Natural killer cell (primary cell): ENCODE data around the gene WNK2. TPM values are rescaled to one million over a fixed set of nuclear protein-coding genes. Genes with fewer than 3 reads are reported as not detected.

ENCODE experiments used
- ATAC-seq, 3 donors: fragments of 150-1000 bp in 2 of 3; fragments of 200-7000 bp in 1 of 3; cut with Tn5 transposase; 1 replicate in 1 of 3; 2 replicates in 2 of 3; pipeline ENCODE4 v1.10.0; 2021; ENCODE audit warnings: mild to moderate bottlenecking in 2 of 3, moderate library complexity in 2 of 3
- DNase-seq, 2 donors: peaks; one replicate each; pipeline versions ENCODE4 v3.0.0 to v3.0.0-alpha.2; 2013 to 2021; ENCODE audit warnings: mixed read lengths in 1 of 2
- H3K27ac ChIP-seq: one replicate; pipeline ENCODE4 v1.5.1; 2013; ENCODE audit warnings: mild to moderate bottlenecking, low read length
- H3K27me3 ChIP-seq: one replicate; pipeline ENCODE4 v1.6.1; 2013; ENCODE audit warnings: low read length; ENCODE audit not compliant: control insufficient read depth, insufficient read depth
- H3K36me3 ChIP-seq: one replicate; pipeline ENCODE4 v1.6.1; 2013; ENCODE audit warnings: low read length; ENCODE audit not compliant: control insufficient read depth, insufficient read depth
- H3K4me1 ChIP-seq: one replicate; pipeline ENCODE4 v1.6.1; 2013; ENCODE audit warnings: low read length; ENCODE audit not compliant: control insufficient read depth, insufficient read depth
- H3K4me3 ChIP-seq: one replicate; pipeline ENCODE4 v1.5.1; 2013; ENCODE audit warnings: low read length
- H3K9me3 ChIP-seq: one replicate; pipeline ENCODE4 v1.6.1; 2013; ENCODE audit warnings: low read length; ENCODE audit not compliant: control insufficient read depth, insufficient read depth
- H3K27ac Mint-ChIP-seq, 2 donors: one replicate each; pipeline ENCODE4 v1.8.0; 2022; ENCODE audit warnings: mild to moderate bottlenecking in 2 of 2, mixed read lengths in 2 of 2, moderate library complexity in 1 of 2
- H3K27me3 Mint-ChIP-seq, 2 donors: one replicate each; pipeline ENCODE4 v1.8.0; 2022; ENCODE audit warnings: low read depth in 2 of 2, mixed read lengths in 2 of 2
- H3K36me3 Mint-ChIP-seq: one replicate; pipeline ENCODE4 v1.8.0; 2022; ENCODE audit warnings: mixed read lengths
- H3K4me1 Mint-ChIP-seq, 2 donors: one replicate each; pipeline ENCODE4 v1.8.0; 2022; ENCODE audit warnings: mixed read lengths in 2 of 2
- H3K4me3 Mint-ChIP-seq: one replicate; pipeline ENCODE4 v1.8.0; 2022; ENCODE audit warnings: mild to moderate bottlenecking, moderate library complexity, mixed read lengths
- H3K9me3 Mint-ChIP-seq, 2 donors: one replicate each; pipeline ENCODE4 v1.8.0; 2022; ENCODE audit warnings: mixed read lengths in 2 of 2
- WGBS: methylation state at CpG from one replicate; pipeline ENCODE4 v1.1.7; 2013; ENCODE audit warnings: missing lambda C conversion rate; ENCODE audit not compliant: insufficient coverage; 5-methylcytosine and 5-hydroxymethylcytosine counted together
- intact Hi-C: fragments of 100-400 bp; cut with micrococcal nuclease; formaldehyde crosslinking; loops from one replicate; pipeline ENCODE4 v1.14.2; 2022
- total RNA-seq, 4 donors: library from RNA; stranded (reverse); fragments of 120-200 nt in 1 of 4; gene quantifications; one replicate each; pipeline versions ENCODE4 v1.2.3 to v1.2.4, GENCODE V29; 2013 to 2022
- TF ChIP-seq, protein P1 (sequence below): fragments of 200-600 bp; IDR thresholded peaks from one replicate; pipeline ENCODE4 v1.8.0; 2022; ENCODE audit warnings: antibody characterized with exemption

Gene WNK2
- total RNA-seq, 3 donors from 2014 or later (not counting 1 experiment from before 2014, with no cell fraction given): 0.25 TPM; not detected in 2

DNA sequence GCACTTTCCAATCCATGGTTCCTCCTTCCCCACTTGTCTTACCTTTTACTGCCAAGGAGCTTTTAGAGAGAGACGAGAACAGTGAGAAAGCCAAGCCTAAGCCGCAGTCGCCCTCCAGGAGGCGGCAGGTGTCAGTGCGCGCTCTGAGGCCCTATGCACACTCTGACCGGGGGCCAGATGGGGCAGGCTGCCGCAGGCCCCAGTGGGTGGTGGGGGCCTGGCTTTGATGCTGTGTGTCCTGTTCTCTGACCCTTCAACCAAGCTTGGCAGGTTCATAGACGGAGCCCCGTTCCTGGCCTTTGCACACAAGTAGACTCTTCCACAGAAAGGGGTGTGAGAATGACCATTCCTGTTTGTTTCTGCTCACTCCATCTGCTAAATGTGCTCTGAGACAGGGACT is 77.3 kb downstream of the WNK2 start:
- TF ChIP-seq, protein P1, sequence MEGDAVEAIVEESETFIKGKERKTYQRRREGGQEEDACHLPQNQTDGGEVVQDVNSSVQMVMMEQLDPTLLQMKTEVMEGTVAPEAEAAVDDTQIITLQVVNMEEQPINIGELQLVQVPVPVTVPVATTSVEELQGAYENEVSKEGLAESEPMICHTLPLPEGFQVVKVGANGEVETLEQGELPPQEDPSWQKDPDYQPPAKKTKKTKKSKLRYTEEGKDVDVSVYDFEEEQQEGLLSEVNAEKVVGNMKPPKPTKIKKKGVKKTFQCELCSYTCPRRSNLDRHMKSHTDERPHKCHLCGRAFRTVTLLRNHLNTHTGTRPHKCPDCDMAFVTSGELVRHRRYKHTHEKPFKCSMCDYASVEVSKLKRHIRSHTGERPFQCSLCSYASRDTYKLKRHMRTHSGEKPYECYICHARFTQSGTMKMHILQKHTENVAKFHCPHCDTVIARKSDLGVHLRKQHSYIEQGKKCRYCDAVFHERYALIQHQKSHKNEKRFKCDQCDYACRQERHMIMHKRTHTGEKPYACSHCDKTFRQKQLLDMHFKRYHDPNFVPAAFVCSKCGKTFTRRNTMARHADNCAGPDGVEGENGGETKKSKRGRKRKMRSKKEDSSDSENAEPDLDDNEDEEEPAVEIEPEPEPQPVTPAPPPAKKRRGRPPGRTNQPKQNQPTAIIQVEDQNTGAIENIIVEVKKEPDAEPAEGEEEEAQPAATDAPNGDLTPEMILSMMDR: no peak
- Histone ChIP-seq H3K36me3 (no peaks in the 10 kb centered on the region), H3K27me3 (peaks cover 2% of the 10 kb centered on the region), H3K4me3 (no peak overlapping the region), H3K27ac (no peak overlapping the region), H3K4me1 (no peaks in the 10 kb centered on the region), H3K9me3 (no peaks in the 10 kb centered on the region)
- intact Hi-C loops: no loop called here
- Mint-ChIP-seq H3K36me3 (no peaks in the 10 kb centered on the region), H3K4me1 (no peaks in the 10 kb centered on the region), H3K27ac (no peak overlapping the region), H3K27me3 (no peaks in the 10 kb centered on the region), H3K9me3 (no peaks in the 10 kb centered on the region), H3K4me3 (no peak overlapping the region)
- 91% methylated on average over 10 of the region's 10 CpGs for WGBS
- ATAC-seq (no peak), DNase-seq (no peak)

DNA sequence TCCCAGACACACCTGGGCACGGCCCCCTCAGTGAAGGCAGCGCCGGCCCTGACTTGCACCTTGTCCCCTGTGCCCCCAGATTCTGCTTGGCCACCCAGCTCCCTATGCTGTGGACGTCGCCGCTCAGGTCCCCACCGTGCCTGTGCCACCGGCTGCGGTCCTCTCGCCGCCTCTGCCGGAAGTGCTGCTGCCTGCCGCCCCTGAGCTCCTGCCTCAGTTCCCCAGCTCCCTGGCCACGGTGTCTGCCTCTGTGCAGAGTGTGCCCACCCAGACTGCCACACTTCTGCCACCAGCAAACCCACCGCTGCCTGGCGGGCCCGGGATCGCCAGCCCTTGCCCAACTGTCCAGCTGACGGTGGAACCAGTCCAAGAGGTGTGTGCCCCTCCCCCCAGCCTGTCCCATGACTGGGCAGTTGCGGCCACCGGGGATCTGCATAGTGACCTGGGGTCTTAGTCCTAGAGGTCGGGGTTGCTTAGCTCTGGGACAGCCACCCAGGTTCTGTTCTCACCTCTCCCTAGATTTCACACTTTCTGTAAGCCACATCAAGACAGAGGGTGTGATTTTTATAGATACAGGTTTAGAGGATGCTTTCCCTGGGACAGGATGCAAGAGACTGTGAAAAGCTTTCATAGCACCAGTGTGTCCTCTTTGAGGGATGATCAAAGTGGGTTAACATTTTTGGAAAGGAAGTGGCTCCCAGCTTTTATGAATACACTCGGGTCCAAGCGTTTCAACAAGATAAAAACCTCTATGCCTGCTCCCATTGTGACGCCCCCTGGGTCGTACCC is 78.0 kb downstream of the WNK2 start:
- no peak for DNase-seq
- Histone ChIP-seq H3K4me1 (no peaks in the 10 kb centered on the region), H3K36me3 (no peaks in the 10 kb centered on the region), H3K27ac (no peak overlapping the region), H3K9me3 (no peaks in the 10 kb centered on the region), H3K4me3 (no peak overlapping the region), H3K27me3 (no peaks in the 10 kb centered on the region)
- H3K36me3 Mint-ChIP-seq: no peaks in the 10 kb centered on the region
- no peak for ATAC-seq
- H3K27me3 Mint-ChIP-seq: no peaks in the 10 kb centered on the region
- H3K27ac Mint-ChIP-seq: no peak overlapping the region
- intact Hi-C loops: no loop called here
- no peaks in the 10 kb centered on the region for H3K9me3 Mint-ChIP-seq
- WGBS: 91% methylated on average over 26 of the region's 26 CpGs
- H3K4me3 Mint-ChIP-seq: no peak overlapping the region
- TF ChIP-seq, protein P1: no peak
- no peaks in the 10 kb centered on the region for H3K4me1 Mint-ChIP-seq

DNA sequence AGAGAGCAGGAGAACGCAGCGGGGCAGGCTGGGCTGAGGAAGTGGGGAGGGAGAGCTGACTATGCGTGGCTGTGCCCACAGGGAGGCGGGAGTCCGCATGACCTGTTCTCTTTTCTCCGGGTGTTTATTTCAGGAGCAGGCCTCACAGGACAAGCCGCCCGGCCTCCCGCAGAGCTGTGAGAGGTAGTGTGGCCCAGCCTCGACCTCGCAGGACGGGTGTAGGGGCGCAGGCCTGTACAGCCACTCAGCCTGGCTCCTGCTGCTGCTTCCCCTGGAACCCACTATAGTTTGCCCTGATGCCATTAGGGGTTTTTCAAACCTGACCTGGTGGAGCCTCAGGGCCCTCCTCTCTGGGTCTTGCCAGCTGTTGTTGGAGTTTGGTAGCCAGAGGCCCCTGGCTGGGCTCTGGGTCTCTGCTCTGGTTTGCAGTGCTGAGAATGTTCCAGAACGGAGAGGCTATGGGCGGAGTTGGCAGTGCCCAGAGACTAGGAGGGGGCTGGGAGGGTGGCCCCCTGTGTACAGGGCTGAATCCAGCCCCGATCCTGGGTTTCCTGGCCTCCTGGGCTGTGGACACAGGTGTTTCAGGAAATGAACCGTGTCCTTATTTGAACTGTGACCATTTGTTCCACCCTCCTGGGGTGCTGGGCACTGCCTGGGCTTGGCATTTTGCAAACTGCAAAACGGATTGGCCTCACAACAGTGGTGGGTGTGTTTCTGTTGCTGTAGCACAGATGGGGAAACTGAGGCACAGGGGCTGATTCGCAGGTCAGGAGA is 78.8 kb downstream of the WNK2 start:
- H3K27ac ChIP-seq: no peak overlapping the region
- peaks cover 0 to 2% of the 10 kb centered on the region in 2 donors for H3K27me3 Mint-ChIP-seq
- H3K4me1 ChIP-seq: no peaks in the 10 kb centered on the region
- H3K36me3 ChIP-seq: no peaks in the 10 kb centered on the region
- H3K27me3 ChIP-seq: peaks cover under 1% of the 10 kb centered on the region
- no peaks in the 10 kb centered on the region for H3K9me3 Mint-ChIP-seq
- WGBS: 86% methylated on average over 19 of the region's 19 CpGs
- intact Hi-C loops: no loop called here
- DNase-seq: no peak
- H3K4me1 Mint-ChIP-seq: no peaks in the 10 kb centered on the region
- H3K4me3 ChIP-seq: no peak overlapping the region
- TF ChIP-seq, protein P1: no peak
- H3K4me3 Mint-ChIP-seq: no peak overlapping the region
- ATAC-seq: no peak
- no peak overlapping the region for H3K27ac Mint-ChIP-seq
- no peaks in the 10 kb centered on the region for H3K9me3 ChIP-seq
- no peaks in the 10 kb centered on the region for H3K36me3 Mint-ChIP-seq
